Peyer's patch (tissue), 4 donors: Measurements from ENCODE around the gene LIX1. TPM values are rescaled to one million over a fixed set of nuclear protein-coding genes. Genes with fewer than 3 reads are reported as not detected.

Experiments used
- DNase-seq, 3 donors: peaks; one replicate each; pipeline ENCODE4 v3.0.0-alpha.2; 2017 to 2019
- H3K27ac ChIP-seq, 4 donors: fragments of 200-600 bp; sonication (generic); one replicate each; pipeline ENCODE4 v1.5.1; 2016 to 2019
- H3K27me3 ChIP-seq, 2 donors: fragments of 200-600 bp; sonication (generic); one replicate each; pipeline ENCODE4 v1.5.1; 2019
- H3K36me3 ChIP-seq, 3 donors: fragments of 200-600 bp; sonication (generic); one replicate each; pipeline ENCODE4 v1.5.1; 2016 to 2019
- H3K4me1 ChIP-seq, 4 donors: fragments of 200-600 bp; sonication (generic); one replicate each; pipeline ENCODE4 v1.5.1; 2016 to 2019
- H3K4me3 ChIP-seq, 4 donors: fragments of 200-600 bp; sonication (generic); 1 replicate in 3 of 4; 2 replicates in 1 of 4; pipeline ENCODE4 v1.5.1; 2016 to 2019; ENCODE audit warnings: mild to moderate bottlenecking in 1 of 4
- H3K9me3 ChIP-seq, 4 donors: fragments of 200-600 bp; sonication (generic); one replicate each; pipeline ENCODE4 v1.5.1; 2016 to 2019; ENCODE audit warnings: mild to moderate bottlenecking in 1 of 4
- POLR2A ChIP-seq, 2 donors: fragments of 450-650 bp; IDR thresholded peaks; one replicate each; pipeline ENCODE4 v1.5.1; 2017; ENCODE audit warnings: antibody characterized with exemption in 2 of 2, mild to moderate bottlenecking in 2 of 2, moderate library complexity in 2 of 2
- total RNA-seq, 4 donors: library from RNA; depleted of rRNA; stranded (reverse); fragments of >200 nt; gene quantifications; one replicate each; pipeline ENCODE4 v1.1.0, GENCODE V29; 2016
- TF ChIP-seq, protein P1 (sequence below), 6 experiments: fragments of 450-650 bp in 4 of 6; fragments of 200-600 bp in 2 of 6; sonication (generic) in 1 of 6; IDR thresholded peaks; one replicate each; pipeline ENCODE4 v1.5.1; 2017 to 2019; ENCODE audit warnings: antibody characterized with exemption in 6 of 6, mild to moderate bottlenecking in 3 of 6, moderate library complexity in 1 of 6

The LIX1 gene
- total RNA-seq, 4 donors from 2014 or later, result 0.13 TPM; not detected in 3

DNA sequence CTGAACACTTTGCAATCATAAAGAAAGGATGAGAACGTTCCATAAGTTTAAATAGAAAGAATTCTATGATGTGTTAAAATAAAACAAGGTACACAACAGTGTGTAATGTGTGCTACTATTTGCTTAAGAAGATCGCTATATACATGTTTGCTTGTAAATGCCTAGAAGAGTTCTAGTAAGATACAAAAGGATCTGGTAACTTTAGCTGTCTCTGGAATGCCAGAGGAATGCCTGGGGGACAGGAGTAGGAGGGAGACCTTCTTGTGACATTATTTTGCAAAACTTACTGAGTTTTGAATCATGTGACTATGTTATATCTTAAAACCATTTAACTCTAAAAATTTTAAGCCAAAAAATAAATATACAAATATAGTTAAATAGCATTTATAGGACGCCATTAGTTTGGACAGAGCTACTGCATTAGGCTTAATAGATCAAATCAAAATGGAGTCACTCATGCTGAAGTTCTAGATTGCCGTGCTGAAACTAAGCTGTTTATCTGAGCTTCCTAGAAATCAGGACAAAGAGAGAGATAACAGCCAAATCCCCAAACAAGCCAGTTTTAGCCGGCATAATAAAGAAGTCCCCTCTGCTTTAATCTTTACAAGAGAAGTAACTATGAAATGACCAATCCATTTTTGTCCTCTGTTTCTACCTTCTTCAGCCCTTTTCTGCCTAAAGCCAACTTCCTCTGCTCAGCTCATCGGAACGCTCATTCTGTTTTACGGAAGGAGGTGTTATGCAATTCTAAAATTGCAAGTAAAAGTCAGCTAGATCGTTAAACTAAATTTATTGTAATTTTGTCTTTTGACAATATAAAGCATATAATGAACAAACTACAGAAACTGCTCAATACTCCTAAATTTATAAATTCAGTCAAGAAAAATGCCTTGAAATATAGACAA is 44.8 kb downstream of the LIX1 start:
- Histone ChIP-seq H3K4me1 (no peaks in the 10 kb centered on the region), H3K27ac (no peak overlapping the region), H3K4me3 (no peak overlapping the region), H3K27me3 (no peaks in the 10 kb centered on the region), H3K9me3 (no peaks in the 10 kb centered on the region), H3K36me3 (no peaks in the 10 kb centered on the region)
- no peak for DNase-seq
- TF ChIP-seq, protein P1, sequence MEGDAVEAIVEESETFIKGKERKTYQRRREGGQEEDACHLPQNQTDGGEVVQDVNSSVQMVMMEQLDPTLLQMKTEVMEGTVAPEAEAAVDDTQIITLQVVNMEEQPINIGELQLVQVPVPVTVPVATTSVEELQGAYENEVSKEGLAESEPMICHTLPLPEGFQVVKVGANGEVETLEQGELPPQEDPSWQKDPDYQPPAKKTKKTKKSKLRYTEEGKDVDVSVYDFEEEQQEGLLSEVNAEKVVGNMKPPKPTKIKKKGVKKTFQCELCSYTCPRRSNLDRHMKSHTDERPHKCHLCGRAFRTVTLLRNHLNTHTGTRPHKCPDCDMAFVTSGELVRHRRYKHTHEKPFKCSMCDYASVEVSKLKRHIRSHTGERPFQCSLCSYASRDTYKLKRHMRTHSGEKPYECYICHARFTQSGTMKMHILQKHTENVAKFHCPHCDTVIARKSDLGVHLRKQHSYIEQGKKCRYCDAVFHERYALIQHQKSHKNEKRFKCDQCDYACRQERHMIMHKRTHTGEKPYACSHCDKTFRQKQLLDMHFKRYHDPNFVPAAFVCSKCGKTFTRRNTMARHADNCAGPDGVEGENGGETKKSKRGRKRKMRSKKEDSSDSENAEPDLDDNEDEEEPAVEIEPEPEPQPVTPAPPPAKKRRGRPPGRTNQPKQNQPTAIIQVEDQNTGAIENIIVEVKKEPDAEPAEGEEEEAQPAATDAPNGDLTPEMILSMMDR (IDR thresholded peaks at IDR 0.05), result no peak
- no peak for TF ChIP-seq POLR2A (IDR thresholded peaks at IDR 0.05)

DNA sequence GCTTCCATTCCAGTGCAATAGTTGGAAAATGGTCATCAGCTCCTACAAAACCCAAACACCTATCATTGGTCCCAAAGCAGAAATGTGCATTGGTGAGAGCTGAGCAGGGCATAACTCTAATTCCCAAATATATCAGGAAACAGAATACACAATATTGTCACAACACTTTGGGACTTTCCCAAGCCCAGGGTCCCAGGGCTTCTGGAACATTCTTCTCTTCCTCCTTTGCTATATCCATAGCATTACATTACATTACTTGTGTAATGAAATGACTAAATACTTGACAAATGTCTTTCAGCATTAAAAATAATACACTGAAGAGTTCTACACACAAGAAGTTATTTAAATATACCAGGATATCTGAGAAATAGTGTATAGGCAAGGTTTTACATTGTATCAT is 45.6 kb downstream of the LIX1 start:
- TF ChIP-seq, protein P1 (IDR thresholded peaks at IDR 0.05), result no peak
- TF ChIP-seq POLR2A (IDR thresholded peaks at IDR 0.05), result no peak
- no peak overlapping the region for H3K4me3 ChIP-seq
- no peak overlapping the region for H3K27ac ChIP-seq
- H3K4me1 ChIP-seq, result no peaks in the 10 kb centered on the region
- no peaks in the 10 kb centered on the region for H3K36me3 ChIP-seq
- no peak for DNase-seq
- no peaks in the 10 kb centered on the region for H3K9me3 ChIP-seq
- no peaks in the 10 kb centered on the region for H3K27me3 ChIP-seq

DNA sequence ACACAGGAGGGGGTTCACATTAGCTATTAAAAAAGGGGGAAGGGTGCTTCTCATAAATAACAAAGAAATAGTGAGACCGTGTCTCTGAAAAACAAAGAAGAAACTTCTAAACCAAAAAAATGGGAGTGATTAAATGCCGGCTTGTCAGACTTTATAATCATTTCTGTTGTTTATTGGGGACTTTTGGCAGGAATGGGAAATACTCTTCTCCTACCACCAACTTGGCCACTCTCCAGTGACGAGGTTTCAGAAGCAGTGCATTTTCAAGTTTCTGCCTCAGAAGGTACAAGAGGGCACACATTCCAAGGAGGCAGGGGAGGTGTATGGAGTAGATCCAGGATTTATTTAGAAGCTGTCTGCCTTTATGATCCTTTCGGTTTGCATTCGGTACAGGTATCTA is 46.2 kb downstream of the LIX1 start:
- Histone ChIP-seq H3K36me3 (no peaks in the 10 kb centered on the region), H3K27ac (no peak overlapping the region), H3K4me1 (no peaks in the 10 kb centered on the region), H3K9me3 (no peaks in the 10 kb centered on the region), H3K4me3 (no peak overlapping the region), H3K27me3 (no peaks in the 10 kb centered on the region)
- DNase-seq, result no peak
- TF ChIP-seq, protein P1 (IDR thresholded peaks at IDR 0.05), result no peak
- no peak for TF ChIP-seq POLR2A (IDR thresholded peaks at IDR 0.05)

DNA sequence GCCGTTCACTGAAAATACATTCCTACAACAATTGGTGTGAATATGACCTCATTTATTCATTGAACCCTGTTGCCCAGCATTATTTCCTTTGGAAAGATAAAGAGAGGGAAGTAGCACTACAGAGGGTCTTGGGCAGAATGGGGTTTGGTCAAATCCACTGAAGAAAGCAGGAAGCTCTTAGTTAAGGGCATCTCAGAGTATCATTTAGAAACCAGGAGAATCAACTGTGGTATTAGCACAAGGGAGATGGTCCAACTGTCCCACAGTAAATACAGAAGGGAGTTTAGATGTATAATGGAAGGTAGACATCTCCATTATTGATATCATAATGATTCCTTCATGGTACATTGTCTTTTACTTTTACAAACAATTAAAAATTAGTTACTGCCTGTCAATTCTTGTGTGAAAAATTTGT is 47.1 kb downstream of the LIX1 start:
- Histone ChIP-seq H3K36me3 (no peaks in the 10 kb centered on the region), H3K9me3 (no peaks in the 10 kb centered on the region), H3K4me1 (no peaks in the 10 kb centered on the region), H3K27ac (no peak overlapping the region), H3K27me3 (no peaks in the 10 kb centered on the region), H3K4me3 (no peak overlapping the region)
- TF ChIP-seq, protein P1 (IDR thresholded peaks at IDR 0.05), result no peak
- TF ChIP-seq POLR2A (IDR thresholded peaks at IDR 0.05), result no peak
- DNase-seq, result no peak

DNA sequence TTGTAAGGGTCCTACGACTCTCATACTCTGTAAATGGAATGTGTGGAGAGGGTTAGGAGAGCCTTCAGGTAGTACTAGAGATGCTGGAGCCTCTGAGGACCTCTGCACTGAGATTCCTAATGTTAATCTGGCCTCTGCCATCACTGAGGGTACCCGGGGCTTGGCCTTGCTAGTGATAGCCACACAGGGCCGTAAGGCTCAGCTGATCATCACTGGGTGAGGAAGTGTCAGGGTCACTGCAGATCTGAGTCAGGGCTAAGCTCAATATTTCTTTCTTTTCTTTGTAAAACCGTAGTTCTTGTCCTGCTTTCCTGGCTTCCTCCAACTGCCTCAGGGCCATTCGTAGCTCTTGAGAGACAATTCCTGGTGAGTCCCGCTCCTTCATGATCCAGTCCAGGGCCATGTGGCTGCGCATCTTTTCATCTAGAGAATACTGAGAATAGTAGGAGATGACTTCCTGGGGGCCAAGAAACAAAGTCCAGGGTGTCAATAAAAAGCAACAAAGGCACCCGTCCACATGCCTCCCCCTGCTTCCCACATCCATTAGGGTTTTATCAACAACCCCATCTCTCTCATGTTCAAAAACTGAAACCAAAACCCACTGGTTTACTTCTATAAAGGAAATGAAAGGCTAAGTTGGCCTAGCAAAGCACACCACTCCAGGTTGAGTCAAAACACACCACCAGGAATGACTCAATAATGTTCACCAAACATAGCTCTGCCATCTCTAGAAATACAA is 47.7 kb downstream of the LIX1 start:
- Histone ChIP-seq H3K9me3 (no peaks in the 10 kb centered on the region), H3K27me3 (no peaks in the 10 kb centered on the region), H3K27ac (no peak overlapping the region), H3K4me1 (no peaks in the 10 kb centered on the region), H3K36me3 (no peaks in the 10 kb centered on the region), H3K4me3 (no peak overlapping the region)
- DNase-seq, result no peak
- TF ChIP-seq, protein P1 (IDR thresholded peaks at IDR 0.05), result no peak
- no peak for TF ChIP-seq POLR2A (IDR thresholded peaks at IDR 0.05)
